GM23338 (cell line): ENCODE data around the gene NHS. TPM values are rescaled to one million over a fixed set of nuclear protein-coding genes. Genes with fewer than 3 reads are reported as not detected.
A peak's percentile ranks its signal among the peaks of the same experiment; 100 is the strongest.

Experiments
- ATAC-seq: fragments of 200-7000 bp; cut with Tn5 transposase; 3 replicates; pipeline ENCODE4 v1.9.1; 2020
- DNase-seq: peaks from one replicate; pipeline ENCODE4 v3.0.0-alpha.2; 2015; ENCODE audit warnings: low spot score
- H2AFZ ChIP-seq: fragments of 200-600 bp; sonication (generic); 2 replicates; pipeline ENCODE4 v1.8.0; 2016; ENCODE audit warnings: antibody characterized with exemption, mild to moderate bottlenecking, moderate library complexity
- H3F3A ChIP-seq: fragments of 200-600 bp; sonication (generic); replicated peaks from 2 replicates; pipeline ENCODE4 v1.8.0; 2017; ENCODE audit warnings: antibody characterized with exemption, mixed run types, low read depth
- H3K27ac ChIP-seq: fragments of 200-600 bp; sonication (generic); 2 replicates; pipeline ENCODE4 v1.6.1; 2016; ENCODE audit warnings: low read depth
- H3K27me3 ChIP-seq: fragments of 200-600 bp; sonication (generic); 2 replicates; pipeline ENCODE4 v1.8.0; 2016; ENCODE audit warnings: mild to moderate bottlenecking, mixed run types, moderate library complexity; ENCODE audit not compliant: insufficient read depth
- H3K36me3 ChIP-seq: fragments of 200-600 bp; sonication (generic); 2 replicates; pipeline ENCODE4 v1.8.0; 2016; ENCODE audit warnings: mild to moderate bottlenecking; ENCODE audit not compliant: insufficient read depth
- H3K4me1 ChIP-seq: fragments of 200-600 bp; sonication (generic); 2 replicates; pipeline ENCODE4 v1.8.0; 2016; ENCODE audit warnings: mild to moderate bottlenecking, moderate library complexity; ENCODE audit not compliant: insufficient read depth
- H3K4me2 ChIP-seq: fragments of 200-600 bp; sonication (generic); 2 replicates; pipeline ENCODE4 v1.7.1; 2017; ENCODE audit warnings: mixed run types
- H3K4me3 ChIP-seq: fragments of 200-600 bp; sonication (generic); 2 replicates; pipeline ENCODE4 v1.6.1; 2016; ENCODE audit warnings: mixed run types
- H3K79me2 ChIP-seq: fragments of 200-600 bp; sonication (generic); replicated peaks from 2 replicates; pipeline ENCODE4 v1.8.0; 2017; ENCODE audit warnings: mild to moderate bottlenecking; ENCODE audit not compliant: insufficient read depth
- H3K9me2 ChIP-seq: fragments of 200-600 bp; sonication (generic); 2 replicates; pipeline ENCODE4 v1.8.0; 2017; ENCODE audit not compliant: insufficient read depth
- H4K20me1 ChIP-seq: fragments of 200-600 bp; sonication (generic); replicated peaks from 2 replicates; pipeline ENCODE4 v1.8.0; 2017; ENCODE audit warnings: mild to moderate bottlenecking; ENCODE audit not compliant: insufficient read depth
- H3K27ac Mint-ChIP-seq: 2 replicates; pipeline ENCODE4 v1.8.0; 2020; ENCODE audit warnings: inconsistent platforms, mild to moderate bottlenecking, moderate library complexity, mixed read lengths
- H3K27me3 Mint-ChIP-seq: 3 replicates; pipeline ENCODE4 v1.8.0; 2022; ENCODE audit warnings: low read depth, mild to moderate bottlenecking, moderate library complexity, mixed read lengths, inconsistent platforms; ENCODE audit not compliant: insufficient read depth, poor library complexity
- H3K36me3 Mint-ChIP-seq: 3 replicates; pipeline ENCODE4 v1.8.0; 2021; ENCODE audit warnings: low read depth, mild to moderate bottlenecking, inconsistent platforms, moderate library complexity, mixed read lengths
- H3K4me1 Mint-ChIP-seq: 3 replicates; pipeline ENCODE4 v1.8.0; 2020; ENCODE audit warnings: mild to moderate bottlenecking, inconsistent platforms, mixed read lengths
- H3K4me3 Mint-ChIP-seq: 3 replicates; pipeline ENCODE4 v1.8.0; 2021; ENCODE audit warnings: moderate library complexity, mild to moderate bottlenecking, inconsistent platforms, mixed read lengths
- H3K9me3 Mint-ChIP-seq: 3 replicates; pipeline ENCODE4 v1.8.0; 2020; ENCODE audit warnings: moderate library complexity, mild to moderate bottlenecking, inconsistent platforms, mixed read lengths
- CREB1 ChIP-seq: fragments of 250-450 bp; sonication (Bioruptor Pico); IDR thresholded peaks from 2 replicates; pipeline ENCODE4 v1.5.0; 2020; ENCODE audit warnings: low read depth, mild to moderate bottlenecking, moderate library complexity
- EZH2 ChIP-seq: fragments of 200-600 bp; sonication (generic); IDR thresholded peaks from one replicate; pipeline ENCODE4 v1.8.0; 2017; ENCODE audit warnings: antibody characterized with exemption, mild to moderate bottlenecking, low read depth; ENCODE audit not compliant: unreplicated experiment
- EZH2phosphoT487 ChIP-seq: fragments of 200-600 bp; sonication (generic); IDR thresholded peaks from one replicate; pipeline ENCODE4 v1.8.1; 2018; ENCODE audit warnings: antibody characterized with exemption; ENCODE audit not compliant: unreplicated experiment
- JUNB ChIP-seq: IDR thresholded peaks from one replicate; pipeline ENCODE4 v1.6.1; 2016; ENCODE audit warnings: antibody characterized with exemption; ENCODE audit not compliant: unreplicated experiment
- NANOG ChIP-seq: IDR thresholded peaks from 2 replicates; pipeline ENCODE4 v1.6.1; 2016; ENCODE audit warnings: antibody characterized with exemption, borderline replicate concordance
- POLR2AphosphoS5 ChIP-seq: IDR thresholded peaks from 2 replicates; pipeline ENCODE4 v1.6.1; 2016; ENCODE audit warnings: antibody characterized with exemption, low read depth
- REST ChIP-seq: IDR thresholded peaks from one replicate; pipeline ENCODE4 v1.6.1; 2018; ENCODE audit warnings: antibody characterized with exemption; ENCODE audit not compliant: unreplicated experiment
- STAT1 ChIP-seq: IDR thresholded peaks from one replicate; pipeline ENCODE4 v1.6.1; 2016; ENCODE audit warnings: antibody characterized with exemption; ENCODE audit not compliant: unreplicated experiment
- ZNF114 ChIP-seq: fragments of 250-450 bp; sonication (Bioruptor Pico); IDR thresholded peaks from 2 replicates; pipeline ENCODE4 v1.5.0; 2020; ENCODE audit warnings: mild to moderate bottlenecking, moderate library complexity
- ZNF331 ChIP-seq: fragments of 250-450 bp; sonication (Bioruptor Pico); IDR thresholded peaks from 2 replicates; pipeline ENCODE4 v1.5.0; 2020; ENCODE audit warnings: low read depth, mild to moderate bottlenecking, moderate library complexity
- ZNF462 ChIP-seq: fragments of 250-450 bp; sonication (Bioruptor Pico); IDR thresholded peaks from 2 replicates; pipeline ENCODE4 v1.5.0; 2020; ENCODE audit warnings: mild to moderate bottlenecking, moderate library complexity
- polyA plus RNA-seq: library from polyadenylated mRNA; unstranded; fragments of >200 nt; fragmentation: Nextera tagmentation; extraction: Ambion mirVana; gene quantifications from 2 replicates; pipeline ENCODE4 v1.2.1, GENCODE V29; 2016
- total RNA-seq: library from RNA; depleted of rRNA; stranded (reverse); fragments of >200 nt; shearing (Covaris generic); gene quantifications from 2 replicates; pipeline ENCODE4 v1.2.3, GENCODE V29; 2014
- TF ChIP-seq, protein P1 (sequence below): IDR thresholded peaks from 2 replicates; pipeline ENCODE4 v1.6.1; 2016; ENCODE audit warnings: antibody characterized with exemption
- TF ChIP-seq, protein P2 (sequence below), 2 experiments: fragments of 200-600 bp in 1 of 2; sonication (generic) in 1 of 2; conservative IDR thresholded peaks; 2 replicates each; pipeline versions ENCODE4 v1.5.1 to v1.6.1; 2016 to 2017; ENCODE audit warnings: antibody characterized with exemption in 2 of 2, low read depth in 2 of 2, mild to moderate bottlenecking in 2 of 2, moderate library complexity in 1 of 2

NHS gene
- total and polyA plus RNA-seq, 2 experiments from 2014 or later: 1.8 to 8.2 TPM

DNA sequence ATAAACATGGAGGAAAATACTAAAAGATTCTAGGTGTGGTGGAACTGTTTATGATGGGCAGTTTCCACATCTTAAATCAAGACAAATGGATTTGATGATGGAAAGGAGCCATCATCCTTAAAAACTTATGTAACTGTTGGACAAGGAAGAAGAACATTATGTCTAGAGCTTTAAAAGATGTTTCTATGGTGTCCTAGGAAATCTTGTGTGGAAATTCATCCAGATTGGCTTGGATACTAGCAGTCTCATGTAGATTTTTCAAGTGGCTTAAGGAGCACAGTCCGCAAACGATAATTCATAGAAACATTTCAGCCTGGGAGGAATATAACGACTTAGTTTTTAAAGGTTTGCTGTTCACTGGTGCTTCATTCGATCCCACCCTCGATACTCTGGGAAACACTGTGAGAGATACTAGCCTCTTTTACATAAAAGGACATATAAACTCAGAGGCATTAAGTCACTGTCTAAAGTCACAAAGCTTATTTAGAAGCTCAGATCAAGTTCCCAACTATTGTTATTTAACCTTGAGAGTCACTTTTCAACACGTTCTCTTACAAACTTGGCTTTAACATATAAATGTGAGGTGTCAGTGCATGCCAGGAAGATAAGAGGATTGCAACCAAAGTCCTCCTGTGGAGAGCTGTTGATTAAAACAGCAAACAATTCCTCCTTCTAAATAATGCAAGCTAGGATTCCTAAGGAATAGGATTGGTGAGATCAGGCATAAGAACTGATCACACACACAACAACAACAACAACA, 226.6 kb downstream of the NHS start:
- Histone ChIP-seq H3K36me3 (no peaks in the 10 kb centered on the region), H2AFZ (no peak overlapping the region), H3K27me3 (peaks cover 5% of the 10 kb centered on the region; the same call in 1 of the 2 replicates), H3K4me1 (peaks cover 17% of the 10 kb centered on the region), H3K4me3 (no peak overlapping the region), H4K20me1 (no peaks in the 10 kb centered on the region), H3K27ac (no peak overlapping the region), H3K4me2 (peak overlapping the region; percentile 52; the same call in 1 of the 2 replicates), H3K9me2 (no peaks in the 10 kb centered on the region), H3K79me2 (no peaks in the 10 kb centered on the region), H3F3A (no peaks in the 10 kb centered on the region)
- Mint-ChIP-seq H3K36me3 (no peaks in the 10 kb centered on the region), H3K4me3 (no peak overlapping the region), H3K4me1 (peaks cover 26% of the 10 kb centered on the region), H3K27ac (no peak overlapping the region), H3K9me3 (no peaks in the 10 kb centered on the region), H3K27me3 (peaks cover 8% of the 10 kb centered on the region)
- TF ChIP-seq ZNF114 (no peak), EZH2phosphoT487 (no peak), NANOG (no peak), ZNF331 (no peak), REST (no peak), STAT1 (no peak), EZH2 (no peak), JUNB (no peak), ZNF462 (CRISPR knock-in tag) (no peak), CREB1 (CRISPR knock-in tag) (no peak), POLR2AphosphoS5 (no peak)
- TF ChIP-seq, protein P1, sequence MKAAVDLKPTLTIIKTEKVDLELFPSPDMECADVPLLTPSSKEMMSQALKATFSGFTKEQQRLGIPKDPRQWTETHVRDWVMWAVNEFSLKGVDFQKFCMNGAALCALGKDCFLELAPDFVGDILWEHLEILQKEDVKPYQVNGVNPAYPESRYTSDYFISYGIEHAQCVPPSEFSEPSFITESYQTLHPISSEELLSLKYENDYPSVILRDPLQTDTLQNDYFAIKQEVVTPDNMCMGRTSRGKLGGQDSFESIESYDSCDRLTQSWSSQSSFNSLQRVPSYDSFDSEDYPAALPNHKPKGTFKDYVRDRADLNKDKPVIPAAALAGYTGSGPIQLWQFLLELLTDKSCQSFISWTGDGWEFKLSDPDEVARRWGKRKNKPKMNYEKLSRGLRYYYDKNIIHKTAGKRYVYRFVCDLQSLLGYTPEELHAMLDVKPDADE: no peak
- TF ChIP-seq, protein P2, sequence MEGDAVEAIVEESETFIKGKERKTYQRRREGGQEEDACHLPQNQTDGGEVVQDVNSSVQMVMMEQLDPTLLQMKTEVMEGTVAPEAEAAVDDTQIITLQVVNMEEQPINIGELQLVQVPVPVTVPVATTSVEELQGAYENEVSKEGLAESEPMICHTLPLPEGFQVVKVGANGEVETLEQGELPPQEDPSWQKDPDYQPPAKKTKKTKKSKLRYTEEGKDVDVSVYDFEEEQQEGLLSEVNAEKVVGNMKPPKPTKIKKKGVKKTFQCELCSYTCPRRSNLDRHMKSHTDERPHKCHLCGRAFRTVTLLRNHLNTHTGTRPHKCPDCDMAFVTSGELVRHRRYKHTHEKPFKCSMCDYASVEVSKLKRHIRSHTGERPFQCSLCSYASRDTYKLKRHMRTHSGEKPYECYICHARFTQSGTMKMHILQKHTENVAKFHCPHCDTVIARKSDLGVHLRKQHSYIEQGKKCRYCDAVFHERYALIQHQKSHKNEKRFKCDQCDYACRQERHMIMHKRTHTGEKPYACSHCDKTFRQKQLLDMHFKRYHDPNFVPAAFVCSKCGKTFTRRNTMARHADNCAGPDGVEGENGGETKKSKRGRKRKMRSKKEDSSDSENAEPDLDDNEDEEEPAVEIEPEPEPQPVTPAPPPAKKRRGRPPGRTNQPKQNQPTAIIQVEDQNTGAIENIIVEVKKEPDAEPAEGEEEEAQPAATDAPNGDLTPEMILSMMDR (conservative IDR thresholded peaks at IDR 0.05; ENCODE audit: low read depth in 2 of 2): no peak
- DNase-seq: peak; percentile 44
- ATAC-seq: peak; percentile 83
